ENCODE results near the gene KCTD18. TPM values are rescaled to one million over a fixed set of nuclear protein-coding genes. Genes with fewer than 3 reads are reported as not detected.
A peak's percentile ranks its signal among the peaks of the same experiment; 100 is the strongest.

KCTD18 gene
- total RNA-seq, 1 experiment from 2014 or later: 13.0 TPM

- no peaks in the 10 kb centered on the region for H3K27me3 ChIP-seq (ENCODE audit: low read length)
- no peak overlapping the region for H3K9ac ChIP-seq (ENCODE audit: low read length)
- H3K79me2 ChIP-seq (ENCODE audit: low read length): no peaks in the 10 kb centered on the region
- H3K4me2 ChIP-seq (ENCODE audit: low read length): no peak overlapping the region
- intact Hi-C loops (cut with micrococcal nuclease): no loop called here
- no peak overlapping the region for H3K4me3 ChIP-seq (ENCODE audit: low read length)
- ChIA-PET CTCF (no interaction called here), POLR2A (ENCODE audit: unreplicated experiment) (no interaction called here)
- ATAC-seq: no peak
- H3K9me2 ChIP-seq (replicated peaks; ENCODE audit: low read length): no peaks in the 10 kb centered on the region
- H3F3A ChIP-seq (ENCODE audit: low read length, unreplicated experiment): no peaks in the 10 kb centered on the region
- no peak overlapping the region for H2AFZ ChIP-seq (ENCODE audit: low read length)
- no peak for TF ChIP-seq EZH2phosphoT487 (IDR thresholded peaks at IDR 0.05; ENCODE audit: borderline replicate concordance, low read length)
- TF ChIP-seq CTCF (conservative IDR thresholded peaks at IDR 0.05; ENCODE audit: low read depth, low read length): no peak
- no peak for TF ChIP-seq EZH2 (IDR thresholded peaks at IDR 0.05; ENCODE audit: low read length, unreplicated experiment)
- no peak overlapping the region for H3K27ac ChIP-seq (ENCODE audit: low read length)
- no peaks in the 10 kb centered on the region for H4K20me1 ChIP-seq (ENCODE audit: low read length)
- peaks cover 47% of the 10 kb centered on the region for H3K36me3 ChIP-seq (ENCODE audit: low read depth, low read length)
- DNase-seq: no peak
- H3K9me3 ChIP-seq (ENCODE audit: low read length): no peaks in the 10 kb centered on the region
- H3K4me1 ChIP-seq (ENCODE audit: insufficient read depth, low read length): peaks cover 5% of the 10 kb centered on the region; the same call in 1 of the 2 replicates
- BruUV-seq (replicated peaks): no TSS peak
These were observed 60.7 kb downstream of the KCTD18 start for GRCh38 chr2:200449149-200449548.

- intact Hi-C loops (cut with micrococcal nuclease): no loop called here
- ChIA-PET CTCF (no interaction called here), POLR2A (ENCODE audit: unreplicated experiment) (no interaction called here)
- no peak for DNase-seq
- Histone ChIP-seq H3K36me3 (ENCODE audit: low read depth, low read length) (peaks cover 54% of the 10 kb centered on the region), H3K27me3 (ENCODE audit: low read length) (no peaks in the 10 kb centered on the region), H3K4me1 (ENCODE audit: insufficient read depth, low read length) (no peaks in the 10 kb centered on the region), H2AFZ (ENCODE audit: low read length) (no peak overlapping the region), H3K79me2 (ENCODE audit: low read length) (no peaks in the 10 kb centered on the region), H4K20me1 (ENCODE audit: low read length) (no peaks in the 10 kb centered on the region), H3K9me2 (replicated peaks; ENCODE audit: low read length) (no peaks in the 10 kb centered on the region), H3K9me3 (ENCODE audit: low read length) (no peaks in the 10 kb centered on the region), H3F3A (ENCODE audit: low read length, unreplicated experiment) (no peaks in the 10 kb centered on the region), H3K4me3 (ENCODE audit: low read length) (no peak overlapping the region), H3K4me2 (ENCODE audit: low read length) (no peak overlapping the region), H3K9ac (ENCODE audit: low read length) (no peak overlapping the region), H3K27ac (ENCODE audit: low read length) (no peak overlapping the region)
- no TSS peak for BruUV-seq (replicated peaks)
- no peak for ATAC-seq
- TF ChIP-seq EZH2phosphoT487 (IDR thresholded peaks at IDR 0.05; ENCODE audit: borderline replicate concordance, low read length) (no peak), CTCF (conservative IDR thresholded peaks at IDR 0.05; ENCODE audit: low read depth, low read length) (no peak), EZH2 (IDR thresholded peaks at IDR 0.05; ENCODE audit: low read length, unreplicated experiment) (no peak)
These were observed 61.4 kb downstream of the KCTD18 start for GRCh38 chr2:200448455-200448854.

GRCh38 chr2:200447139-200447855 is 62.6 kb downstream of the KCTD18 start:
- no TSS peak for BruUV-seq (replicated peaks)
- no peaks in the 10 kb centered on the region for H3K4me1 ChIP-seq (ENCODE audit: insufficient read depth, low read length)
- H3K9me2 ChIP-seq (replicated peaks; ENCODE audit: low read length): no peaks in the 10 kb centered on the region
- no peaks in the 10 kb centered on the region for H3K79me2 ChIP-seq (ENCODE audit: low read length)
- H3K9me3 ChIP-seq (ENCODE audit: low read length): no peaks in the 10 kb centered on the region
- H3F3A ChIP-seq (ENCODE audit: low read length, unreplicated experiment): no peaks in the 10 kb centered on the region
- intact Hi-C loops (cut with micrococcal nuclease): no loop called here
- H2AFZ ChIP-seq (ENCODE audit: low read length): no peak overlapping the region
- peak; percentile 77 for ATAC-seq
- peaks cover 66% of the 10 kb centered on the region for H3K36me3 ChIP-seq (ENCODE audit: low read depth, low read length)
- no peak overlapping the region for H3K9ac ChIP-seq (ENCODE audit: low read length)
- no peaks in the 10 kb centered on the region for H3K27me3 ChIP-seq (ENCODE audit: low read length)
- TF ChIP-seq CTCF (conservative IDR thresholded peaks at IDR 0.05; ENCODE audit: low read depth, low read length) (no peak), EZH2phosphoT487 (IDR thresholded peaks at IDR 0.05; ENCODE audit: borderline replicate concordance, low read length) (no peak), EZH2 (IDR thresholded peaks at IDR 0.05; ENCODE audit: low read length, unreplicated experiment) (no peak)
- H3K4me2 ChIP-seq (ENCODE audit: low read length): no peak overlapping the region
- ChIA-PET CTCF (no interaction called here), POLR2A (ENCODE audit: unreplicated experiment) (no interaction called here)
- no peaks in the 10 kb centered on the region for H4K20me1 ChIP-seq (ENCODE audit: low read length)
- peak; percentile 43 for DNase-seq
- H3K27ac ChIP-seq (ENCODE audit: low read length): no peak overlapping the region
- H3K4me3 ChIP-seq (ENCODE audit: low read length): no peak overlapping the region

Measured in PC-3 (cell line).